HuH-7.5 (cell line): ENCODE results near the gene PTPRD.

Source experiments
- DNase-seq: peaks from one replicate; pipeline ENCODE4 v3.0.0; 2011; ENCODE audit warnings: low spot score

PTPRD gene

GRCh38 chr9:9598723-9599122, 1014.1 kb downstream of the PTPRD start:
- DNase-seq = no peak

GRCh38 chr9:9592104-9592503, 1020.7 kb downstream of the PTPRD start:
- DNase-seq = no peak

GRCh38 chr9:9585920-9586319, 1026.9 kb downstream of the PTPRD start:
- no peak for DNase-seq

- DNase-seq = no peak
These were observed 1038.7 kb downstream of the PTPRD start for GRCh38 chr9:9574080-9574479.

GRCh38 chr9:9565700-9566099, 1047.1 kb downstream of the PTPRD start:
- no peak for DNase-seq

GRCh38 chr9:9563817-9564216, 1049.0 kb downstream of the PTPRD start:
- no peak for DNase-seq

GRCh38 chr9:9560382-9561035, 1052.3 kb downstream of the PTPRD start:
- DNase-seq = no peak

GRCh38 chr9:9558907-9559306, 1053.9 kb downstream of the PTPRD start:
- no peak for DNase-seq

GRCh38 chr9:9557804-9558334, 1054.9 kb downstream of the PTPRD start:
- DNase-seq = no peak

- no peak for DNase-seq
These were observed 1055.7 kb downstream of the PTPRD start for GRCh38 chr9:9556865-9557803.

GRCh38 chr9:9552665-9553064, 1060.1 kb downstream of the PTPRD start:
- no peak for DNase-seq

- no peak for DNase-seq
These were observed 1074.0 kb downstream of the PTPRD start for GRCh38 chr9:9538766-9539165.

GRCh38 chr9:9538356-9538755, 1074.4 kb downstream of the PTPRD start:
- DNase-seq = no peak

GRCh38 chr9:9536523-9536922, 1076.3 kb downstream of the PTPRD start:
- DNase-seq = no peak

- no peak for DNase-seq
These were observed 1089.2 kb downstream of the PTPRD start for GRCh38 chr9:9523476-9524139.

- DNase-seq = no peak
These were observed 1090.4 kb downstream of the PTPRD start for GRCh38 chr9:9522406-9522805.

- no peak for DNase-seq
These were observed 1091.6 kb downstream of the PTPRD start for GRCh38 chr9:9521033-9521779.

- no peak for DNase-seq
These were observed 1107.9 kb downstream of the PTPRD start for GRCh38 chr9:9504869-9505268.

GRCh38 chr9:9499546-9499945, 1113.3 kb downstream of the PTPRD start:
- no peak for DNase-seq

GRCh38 chr9:9498846-9499245, 1114.0 kb downstream of the PTPRD start:
- DNase-seq = no peak

- DNase-seq = no peak
These were observed 1114.7 kb downstream of the PTPRD start for GRCh38 chr9:9498128-9498527.

GRCh38 chr9:9494336-9494735, 1118.5 kb downstream of the PTPRD start:
- DNase-seq = no peak
